ENCODE data around the gene ACTRT2. TPM values are rescaled to one million over a fixed set of nuclear protein-coding genes. Genes with fewer than 3 reads are reported as not detected.

ACTRT2 gene
- total and polyA plus RNA-seq, 2 donors: not detected

DNA sequence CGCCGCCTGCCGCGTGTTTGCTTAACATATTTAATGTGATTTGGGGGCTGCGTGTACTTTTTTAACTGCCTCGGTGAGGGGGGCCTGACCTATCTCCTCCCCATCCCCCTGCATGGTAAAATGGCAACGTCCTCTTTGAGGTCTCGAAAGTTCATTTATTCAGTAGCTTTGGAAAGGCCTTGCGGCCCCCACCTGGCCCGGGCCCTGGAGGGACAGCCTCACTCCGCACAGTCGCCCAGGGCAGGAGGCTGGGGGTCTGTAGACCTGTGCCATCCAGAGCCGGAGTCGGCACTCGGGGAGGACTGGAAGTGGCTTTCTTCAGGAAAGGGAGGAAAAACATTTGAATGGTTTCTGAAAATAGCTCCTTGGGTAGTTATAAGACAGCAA, 38.0 kb upstream of the ACTRT2 start:
- Histone ChIP-seq H3K27ac (ENCODE audit: low read depth in 1 of 2, low read length in 1 of 2) (no peak overlapping the region), H3K36me3 (ENCODE audit: control insufficient read depth in 2 of 2, insufficient read depth in 2 of 2, low read length in 1 of 2) (no peaks in the 10 kb centered on the region), H3K4me1 (ENCODE audit: control insufficient read depth in 2 of 2, insufficient read depth in 2 of 2, low read length in 2 of 2) (no peaks in the 10 kb centered on the region), H3K27me3 (ENCODE audit: control insufficient read depth in 2 of 2, insufficient read depth in 1 of 2, low read length in 1 of 2) (no peaks in the 10 kb centered on the region), H3K4me3 (ENCODE audit: low read length in 2 of 2) (no peak overlapping the region), H3K9me3 (ENCODE audit: control insufficient read depth in 2 of 2, insufficient read depth in 1 of 2, low read length in 1 of 2) (no peaks in the 10 kb centered on the region)
- DNase-seq (ENCODE audit: low read depth in 6 of 9, low spot score in 9 of 9): no peak
- 96% methylated on average over 15 of the region's 15 CpGs for WGBS

DNA sequence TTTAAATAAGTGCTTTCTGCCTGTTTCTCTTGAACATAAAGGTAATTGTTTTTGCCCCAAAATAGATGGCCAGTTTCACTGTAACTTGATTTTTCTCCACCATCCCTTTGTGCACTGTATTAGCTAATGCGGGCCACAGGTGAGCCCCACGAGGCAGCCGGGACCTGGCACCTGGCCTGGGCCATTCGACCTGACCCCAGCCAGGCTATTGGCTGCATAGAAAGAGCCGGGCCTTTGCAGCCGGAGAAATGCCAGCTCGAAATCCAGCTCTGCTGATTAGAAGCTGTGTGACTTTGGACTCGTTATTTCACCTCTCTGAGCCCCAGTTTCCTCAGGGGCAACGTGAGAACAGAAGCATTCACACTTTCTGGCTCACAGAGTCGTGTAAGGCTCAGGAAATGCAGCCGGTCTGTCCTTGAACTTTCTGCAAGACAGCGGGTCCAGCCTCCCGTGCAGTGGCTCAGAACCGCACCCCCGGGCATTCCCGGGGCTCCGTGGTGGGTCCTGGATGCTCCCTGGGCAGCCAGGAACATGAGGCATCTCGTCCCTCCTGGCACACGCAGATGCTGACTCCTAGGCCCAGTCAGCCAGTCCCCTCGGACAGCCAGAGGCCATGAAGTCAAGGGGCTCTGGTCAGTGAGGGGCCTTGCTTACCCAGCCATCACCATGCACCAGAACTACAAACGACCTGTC, 37.4 kb upstream of the ACTRT2 start:
- WGBS: 90% methylated on average over 21 of the region's 21 CpGs
- H3K4me1 ChIP-seq (ENCODE audit: control insufficient read depth in 2 of 2, insufficient read depth in 2 of 2, low read length in 2 of 2): no peaks in the 10 kb centered on the region
- H3K27me3 ChIP-seq (ENCODE audit: control insufficient read depth in 2 of 2, insufficient read depth in 1 of 2, low read length in 1 of 2): no peaks in the 10 kb centered on the region
- no peak overlapping the region for H3K27ac ChIP-seq (ENCODE audit: low read depth in 1 of 2, low read length in 1 of 2)
- no peak overlapping the region for H3K4me3 ChIP-seq (ENCODE audit: low read length in 2 of 2)
- no peaks in the 10 kb centered on the region for H3K9me3 ChIP-seq (ENCODE audit: control insufficient read depth in 2 of 2, insufficient read depth in 1 of 2, low read length in 1 of 2)
- H3K36me3 ChIP-seq (ENCODE audit: control insufficient read depth in 2 of 2, insufficient read depth in 2 of 2, low read length in 1 of 2): no peaks in the 10 kb centered on the region
- no peak for DNase-seq (ENCODE audit: low read depth in 6 of 9, low spot score in 9 of 9)

GRCh38 chr1:2984399-2985061, 36.7 kb upstream of the ACTRT2 start:
- no peak for DNase-seq (ENCODE audit: low read depth in 6 of 9, low spot score in 9 of 9)
- Histone ChIP-seq H3K27ac (ENCODE audit: low read depth in 1 of 2, low read length in 1 of 2) (no peak overlapping the region), H3K27me3 (ENCODE audit: control insufficient read depth in 2 of 2, insufficient read depth in 1 of 2, low read length in 1 of 2) (no peaks in the 10 kb centered on the region), H3K4me1 (ENCODE audit: control insufficient read depth in 2 of 2, insufficient read depth in 2 of 2, low read length in 2 of 2) (no peaks in the 10 kb centered on the region), H3K36me3 (ENCODE audit: control insufficient read depth in 2 of 2, insufficient read depth in 2 of 2, low read length in 1 of 2) (no peaks in the 10 kb centered on the region), H3K9me3 (ENCODE audit: control insufficient read depth in 2 of 2, insufficient read depth in 1 of 2, low read length in 1 of 2) (no peaks in the 10 kb centered on the region), H3K4me3 (ENCODE audit: low read length in 2 of 2) (no peak overlapping the region)
- WGBS: 96% methylated on average over 12 of the region's 12 CpGs

GRCh38 chr1:2985067-2985561, 36.2 kb upstream of the ACTRT2 start:
- DNase-seq (ENCODE audit: low read depth in 6 of 9, low spot score in 9 of 9): no peak
- no peak overlapping the region for H3K4me3 ChIP-seq (ENCODE audit: low read length in 2 of 2)
- no peaks in the 10 kb centered on the region for H3K27me3 ChIP-seq (ENCODE audit: control insufficient read depth in 2 of 2, insufficient read depth in 1 of 2, low read length in 1 of 2)
- no peaks in the 10 kb centered on the region for H3K4me1 ChIP-seq (ENCODE audit: control insufficient read depth in 2 of 2, insufficient read depth in 2 of 2, low read length in 2 of 2)
- 89% methylated on average over 17 of the region's 17 CpGs for WGBS
- H3K36me3 ChIP-seq (ENCODE audit: control insufficient read depth in 2 of 2, insufficient read depth in 2 of 2, low read length in 1 of 2): no peaks in the 10 kb centered on the region
- H3K27ac ChIP-seq (ENCODE audit: low read depth in 1 of 2, low read length in 1 of 2): no peak overlapping the region
- no peaks in the 10 kb centered on the region for H3K9me3 ChIP-seq (ENCODE audit: control insufficient read depth in 2 of 2, insufficient read depth in 1 of 2, low read length in 1 of 2)

DNA sequence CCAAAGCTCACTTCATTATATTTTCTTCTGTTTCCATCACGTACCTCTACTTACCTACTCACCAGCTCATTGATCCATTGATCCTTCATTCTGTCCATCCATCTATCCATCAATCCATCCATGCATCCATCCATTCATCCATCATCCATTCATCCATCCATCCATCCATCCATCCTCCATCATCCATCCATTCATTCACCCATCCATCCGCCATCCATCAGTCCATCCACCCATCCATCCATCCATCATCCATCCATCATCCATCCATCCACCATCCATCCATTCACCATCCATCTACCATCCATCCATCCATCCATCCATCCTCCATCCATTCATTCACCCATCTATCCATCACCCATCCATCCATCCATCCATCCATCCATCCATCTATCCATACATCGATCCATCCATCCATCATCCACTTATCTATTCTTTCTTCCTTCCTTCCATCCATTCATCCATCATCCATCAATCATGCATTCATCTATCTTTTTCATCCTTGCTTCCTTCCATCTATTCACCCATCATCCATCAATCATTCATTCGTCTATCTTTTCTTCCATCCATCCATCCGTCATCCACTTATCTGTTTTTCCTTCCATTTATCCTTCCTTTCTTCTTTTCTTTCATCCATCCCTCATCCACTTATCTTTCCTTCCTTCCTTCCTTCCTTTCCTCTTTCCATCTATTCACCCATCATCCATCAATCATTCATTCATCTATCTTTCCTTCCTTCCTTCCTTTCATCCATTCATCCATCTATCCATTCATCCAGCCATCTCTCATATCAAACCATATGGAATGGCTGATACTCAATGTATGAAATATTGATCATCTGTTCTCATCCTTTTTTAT, 35.3 kb upstream of the ACTRT2 start:
- no peak for DNase-seq (ENCODE audit: low read depth in 6 of 9, low spot score in 9 of 9)
- H3K36me3 ChIP-seq (ENCODE audit: control insufficient read depth in 2 of 2, insufficient read depth in 2 of 2, low read length in 1 of 2): no peaks in the 10 kb centered on the region
- H3K27ac ChIP-seq (ENCODE audit: low read depth in 1 of 2, low read length in 1 of 2): no peak overlapping the region
- WGBS: over 99% methylated on average over 5 of the region's 5 CpGs
- H3K4me3 ChIP-seq (ENCODE audit: low read length in 2 of 2): no peak overlapping the region
- H3K27me3 ChIP-seq (ENCODE audit: control insufficient read depth in 2 of 2, insufficient read depth in 1 of 2, low read length in 1 of 2): no peaks in the 10 kb centered on the region
- H3K4me1 ChIP-seq (ENCODE audit: control insufficient read depth in 2 of 2, insufficient read depth in 2 of 2, low read length in 2 of 2): no peaks in the 10 kb centered on the region
- no peaks in the 10 kb centered on the region for H3K9me3 ChIP-seq (ENCODE audit: control insufficient read depth in 2 of 2, insufficient read depth in 1 of 2, low read length in 1 of 2)

GRCh38 chr1:2986549-2987305, 34.5 kb upstream of the ACTRT2 start:
- no peak overlapping the region for H3K4me3 ChIP-seq (ENCODE audit: low read length in 2 of 2)
- no peak for DNase-seq (ENCODE audit: low read depth in 6 of 9, low spot score in 9 of 9)
- WGBS: 93% methylated on average over 10 of the region's 10 CpGs
- H3K9me3 ChIP-seq (ENCODE audit: control insufficient read depth in 2 of 2, insufficient read depth in 1 of 2, low read length in 1 of 2): no peaks in the 10 kb centered on the region
- no peaks in the 10 kb centered on the region for H3K36me3 ChIP-seq (ENCODE audit: control insufficient read depth in 2 of 2, insufficient read depth in 2 of 2, low read length in 1 of 2)
- no peaks in the 10 kb centered on the region for H3K27me3 ChIP-seq (ENCODE audit: control insufficient read depth in 2 of 2, insufficient read depth in 1 of 2, low read length in 1 of 2)
- no peak overlapping the region for H3K27ac ChIP-seq (ENCODE audit: low read depth in 1 of 2, low read length in 1 of 2)
- no peaks in the 10 kb centered on the region for H3K4me1 ChIP-seq (ENCODE audit: control insufficient read depth in 2 of 2, insufficient read depth in 2 of 2, low read length in 2 of 2)

GRCh38 chr1:2987773-2988172, 33.5 kb upstream of the ACTRT2 start:
- Histone ChIP-seq H3K27ac (ENCODE audit: low read depth in 1 of 2, low read length in 1 of 2) (no peak overlapping the region), H3K9me3 (ENCODE audit: control insufficient read depth in 2 of 2, insufficient read depth in 1 of 2, low read length in 1 of 2) (no peaks in the 10 kb centered on the region), H3K4me3 (ENCODE audit: low read length in 2 of 2) (no peak overlapping the region), H3K27me3 (ENCODE audit: control insufficient read depth in 2 of 2, insufficient read depth in 1 of 2, low read length in 1 of 2) (no peaks in the 10 kb centered on the region), H3K4me1 (ENCODE audit: control insufficient read depth in 2 of 2, insufficient read depth in 2 of 2, low read length in 2 of 2) (no peaks in the 10 kb centered on the region), H3K36me3 (ENCODE audit: control insufficient read depth in 2 of 2, insufficient read depth in 2 of 2, low read length in 1 of 2) (no peaks in the 10 kb centered on the region)
- DNase-seq (ENCODE audit: low read depth in 6 of 9, low spot score in 9 of 9): no peak
- 95% methylated on average over 16 of the region's 16 CpGs for WGBS

- H3K36me3 ChIP-seq (ENCODE audit: control insufficient read depth in 2 of 2, insufficient read depth in 2 of 2, low read length in 1 of 2): no peaks in the 10 kb centered on the region
- WGBS: 89% methylated on average over 10 of the region's 10 CpGs
- no peak for DNase-seq (ENCODE audit: low read depth in 6 of 9, low spot score in 9 of 9)
- no peaks in the 10 kb centered on the region for H3K27me3 ChIP-seq (ENCODE audit: control insufficient read depth in 2 of 2, insufficient read depth in 1 of 2, low read length in 1 of 2)
- no peaks in the 10 kb centered on the region for H3K9me3 ChIP-seq (ENCODE audit: control insufficient read depth in 2 of 2, insufficient read depth in 1 of 2, low read length in 1 of 2)
- H3K4me3 ChIP-seq (ENCODE audit: low read length in 2 of 2): no peak overlapping the region
- no peak overlapping the region for H3K27ac ChIP-seq (ENCODE audit: low read depth in 1 of 2, low read length in 1 of 2)
- no peaks in the 10 kb centered on the region for H3K4me1 ChIP-seq (ENCODE audit: control insufficient read depth in 2 of 2, insufficient read depth in 2 of 2, low read length in 2 of 2)
Observed at GRCh38 chr1:2988256-2988655, 33.0 kb upstream of the ACTRT2 start.
